SIG-M5 treated with dmso at 0.1 percent for 504 hours (cell line): Measurements from ENCODE around the gene GUCY1A2.
"Not testable (repeated sequence)": the region's sequence is repeated elsewhere in the genome, so short reads cannot be mapped to it uniquely, and the experiment has no call there.

Experiments used
- DNase-seq: peaks from one replicate; lab custom pipeline; 2025; ENCODE audit not compliant: unreplicated experiment; lab: John Stamatoyannopoulos, UW

Gene GUCY1A2, protein sequence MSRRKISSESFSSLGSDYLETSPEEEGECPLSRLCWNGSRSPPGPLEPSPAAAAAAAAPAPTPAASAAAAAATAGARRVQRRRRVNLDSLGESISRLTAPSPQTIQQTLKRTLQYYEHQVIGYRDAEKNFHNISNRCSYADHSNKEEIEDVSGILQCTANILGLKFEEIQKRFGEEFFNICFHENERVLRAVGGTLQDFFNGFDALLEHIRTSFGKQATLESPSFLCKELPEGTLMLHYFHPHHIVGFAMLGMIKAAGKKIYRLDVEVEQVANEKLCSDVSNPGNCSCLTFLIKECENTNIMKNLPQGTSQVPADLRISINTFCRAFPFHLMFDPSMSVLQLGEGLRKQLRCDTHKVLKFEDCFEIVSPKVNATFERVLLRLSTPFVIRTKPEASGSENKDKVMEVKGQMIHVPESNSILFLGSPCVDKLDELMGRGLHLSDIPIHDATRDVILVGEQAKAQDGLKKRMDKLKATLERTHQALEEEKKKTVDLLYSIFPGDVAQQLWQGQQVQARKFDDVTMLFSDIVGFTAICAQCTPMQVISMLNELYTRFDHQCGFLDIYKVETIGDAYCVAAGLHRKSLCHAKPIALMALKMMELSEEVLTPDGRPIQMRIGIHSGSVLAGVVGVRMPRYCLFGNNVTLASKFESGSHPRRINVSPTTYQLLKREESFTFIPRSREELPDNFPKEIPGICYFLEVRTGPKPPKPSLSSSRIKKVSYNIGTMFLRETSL

DNA sequence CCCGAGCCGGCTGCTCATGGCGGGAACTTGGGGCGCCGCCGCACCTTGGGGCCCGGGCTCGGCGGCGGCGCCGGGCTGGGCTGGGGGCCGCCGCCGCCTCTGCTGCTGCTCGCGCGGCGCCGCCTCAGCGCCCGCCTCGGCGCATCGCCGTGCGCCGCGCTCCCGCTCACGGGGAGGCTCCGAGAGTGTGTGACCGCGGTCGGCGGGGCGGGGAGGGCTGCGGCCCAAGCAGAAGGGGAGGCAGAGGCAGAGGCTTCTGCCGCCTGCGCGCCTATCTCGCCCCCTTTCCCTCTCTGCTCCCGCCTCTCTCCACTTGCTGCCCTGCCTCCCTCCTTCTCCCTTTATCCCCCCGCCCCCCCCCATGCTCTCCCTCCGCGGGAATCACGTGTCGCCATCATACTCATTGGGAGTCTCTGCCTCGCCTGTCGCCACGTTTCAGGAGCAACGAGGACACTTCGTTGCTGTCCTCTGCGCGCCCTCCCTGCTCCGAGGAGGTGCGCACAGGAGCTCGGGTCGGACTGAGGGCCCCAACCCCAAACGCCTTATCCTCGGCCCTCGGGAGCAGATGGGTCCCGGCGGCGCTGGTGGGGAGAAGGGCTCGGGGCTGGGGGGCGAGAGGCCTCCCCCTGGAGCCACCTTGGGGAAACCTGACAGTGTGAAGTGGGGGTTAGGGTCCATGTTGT lies at the start of gene GUCY1A2:
TSS of gene GUCY1A2 (minus strand) at position 258 of the 683 bp plus-strand sequence. CDS start 421 bp downstream, outside the sequence.
- DNase-seq = no peak

DNA sequence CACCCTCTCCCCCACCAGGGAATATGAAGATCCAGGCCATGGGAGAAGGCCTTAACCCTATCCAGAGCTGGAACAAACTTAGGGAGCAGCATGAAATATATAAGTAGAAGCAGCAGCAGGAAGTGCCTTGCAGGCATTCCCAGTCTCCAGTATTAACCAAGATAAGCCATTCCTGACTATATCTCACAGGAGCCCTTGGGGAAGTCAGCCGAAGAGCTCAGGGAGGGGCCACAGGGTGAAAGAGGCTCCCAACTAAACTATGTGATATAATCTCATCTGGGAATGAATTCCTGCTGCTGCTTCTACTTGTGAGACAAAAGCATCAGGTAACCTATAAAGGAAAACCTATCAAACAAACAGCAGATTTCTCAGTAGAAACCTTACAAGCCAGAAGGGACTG lies 36.1 kb upstream of the GUCY1A2 start:
- no peak for DNase-seq

- DNase-seq = not testable (repeated sequence)
Measured at GRCh38 chr11:107051332-107051731, 33.1 kb upstream of the GUCY1A2 start.

GRCh38 chr11:107050899-107051298 lies 32.6 kb upstream of the GUCY1A2 start:
- DNase-seq = not testable (repeated sequence)

GRCh38 chr11:107050121-107050520 lies 31.8 kb upstream of the GUCY1A2 start:
- no peak for DNase-seq

- no peak for DNase-seq
Measured at GRCh38 chr11:107044503-107044902, 26.2 kb upstream of the GUCY1A2 start.

DNA sequence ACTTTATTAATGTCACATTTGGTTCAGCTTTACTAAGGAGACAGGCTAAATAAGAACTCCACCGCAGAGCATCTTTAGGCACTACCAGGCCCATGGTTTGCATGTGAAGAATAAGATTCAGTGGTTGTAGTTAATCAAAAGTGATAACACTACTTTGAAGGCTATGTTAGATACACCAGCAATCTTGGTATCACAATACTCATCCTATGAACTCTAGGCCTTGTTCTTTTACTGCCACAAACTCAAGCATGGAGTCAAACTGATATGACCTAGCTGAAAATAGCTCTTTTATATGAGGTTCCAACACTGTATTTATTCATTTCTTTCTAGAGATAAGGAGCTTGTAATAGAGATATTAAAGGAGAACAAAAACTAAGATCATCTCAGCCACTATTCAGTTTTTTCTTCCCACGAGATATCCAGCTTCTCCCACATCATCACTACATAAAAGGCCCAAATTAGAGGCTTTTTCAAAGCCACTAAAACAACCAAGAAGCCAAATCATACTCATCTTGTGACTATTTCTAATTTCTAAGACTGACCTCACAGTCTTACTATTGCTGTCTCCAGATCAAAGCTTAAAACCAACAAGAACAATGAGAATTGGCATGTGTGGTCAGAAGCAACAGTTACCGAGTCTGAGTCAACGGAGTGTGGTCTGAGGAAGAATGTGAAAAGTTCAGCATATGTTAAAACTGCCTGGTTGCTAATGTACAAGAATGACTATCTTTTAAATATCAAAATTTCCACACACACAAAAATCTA lies 25.1 kb upstream of the GUCY1A2 start:
- peak; percentile 51 for DNase-seq

- DNase-seq = no peak
Measured at GRCh38 chr11:107042748-107043147, 24.5 kb upstream of the GUCY1A2 start.

GRCh38 chr11:107041088-107041444 lies 22.8 kb upstream of the GUCY1A2 start:
- peak; percentile 62 for DNase-seq

GRCh38 chr11:107040433-107041087 lies 22.3 kb upstream of the GUCY1A2 start:
- DNase-seq = peak; percentile 27

DNA sequence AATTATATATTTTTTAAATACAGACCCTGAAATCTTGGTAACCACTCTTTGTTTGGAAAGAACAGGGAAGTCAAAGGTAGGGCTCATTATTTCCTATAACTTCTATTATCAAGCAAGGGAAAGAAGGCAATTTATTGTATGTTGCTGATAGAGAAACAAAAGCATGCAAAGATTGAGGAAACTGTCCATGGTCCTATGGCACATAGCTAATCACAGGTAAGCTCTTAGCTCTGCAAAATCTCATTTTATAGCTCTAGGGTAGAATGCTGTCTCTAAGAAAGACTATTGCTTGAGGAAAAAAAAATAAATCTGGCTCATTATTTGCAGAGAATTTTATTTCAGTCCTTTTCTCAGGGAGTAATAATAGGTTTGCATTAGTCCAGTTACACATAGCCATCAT lies 7.4 kb upstream of the GUCY1A2 start:
- no peak for DNase-seq

DNA sequence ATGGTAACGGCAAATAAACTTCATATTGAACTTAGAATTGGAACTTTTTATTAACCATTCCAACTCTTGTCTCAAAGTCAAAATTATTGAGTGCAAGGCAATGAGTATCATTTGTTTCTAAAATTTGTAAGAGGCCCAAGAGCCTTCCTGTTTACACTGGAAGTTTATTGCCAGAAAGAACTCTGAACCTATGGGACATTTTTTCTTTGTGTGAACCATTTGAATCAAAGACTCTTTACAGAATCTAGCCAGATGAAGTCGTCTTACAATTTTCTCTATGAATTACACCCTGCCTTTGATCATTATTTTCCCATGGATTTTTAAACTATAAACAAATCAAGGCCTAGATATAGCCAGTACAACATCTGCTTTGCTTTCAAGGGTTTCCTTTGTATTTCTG lies 2.3 kb upstream of the GUCY1A2 start:
- no peak for DNase-seq

DNA sequence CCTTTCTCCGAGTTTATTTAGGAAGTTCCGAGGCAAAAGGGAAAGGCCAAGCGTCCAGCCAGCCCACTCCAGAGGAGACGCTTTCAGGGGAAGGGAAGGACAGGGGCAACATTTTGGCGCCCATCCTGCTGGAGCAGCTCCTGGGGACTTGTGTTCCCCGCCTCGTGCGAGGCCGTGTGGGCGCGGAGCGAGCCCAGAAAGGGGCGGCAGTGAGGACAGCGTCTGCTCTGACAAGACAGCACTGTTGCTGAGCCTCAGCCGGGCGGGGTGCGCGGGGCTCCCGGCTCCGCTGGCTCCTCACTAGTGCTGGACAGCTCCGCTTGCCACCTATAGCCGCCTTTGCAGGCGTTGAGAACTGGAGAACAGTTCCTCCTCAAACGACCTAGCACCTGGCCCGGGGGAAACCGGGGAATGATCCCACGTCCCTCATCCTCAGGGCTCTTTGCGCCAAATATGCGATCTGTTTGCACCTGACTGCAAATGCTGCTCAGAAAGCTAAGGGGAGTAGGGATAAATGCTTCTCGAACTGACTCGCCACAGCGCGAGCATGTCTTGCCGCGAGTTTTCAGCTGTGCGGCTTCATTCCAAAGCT lies 722 bp upstream of the GUCY1A2 start:
- peak; percentile 5 for DNase-seq

GRCh38 chr11:107017433-107018218 lies 650 bp downstream of the GUCY1A2 start:
- peak; percentile 23 for DNase-seq

DNA sequence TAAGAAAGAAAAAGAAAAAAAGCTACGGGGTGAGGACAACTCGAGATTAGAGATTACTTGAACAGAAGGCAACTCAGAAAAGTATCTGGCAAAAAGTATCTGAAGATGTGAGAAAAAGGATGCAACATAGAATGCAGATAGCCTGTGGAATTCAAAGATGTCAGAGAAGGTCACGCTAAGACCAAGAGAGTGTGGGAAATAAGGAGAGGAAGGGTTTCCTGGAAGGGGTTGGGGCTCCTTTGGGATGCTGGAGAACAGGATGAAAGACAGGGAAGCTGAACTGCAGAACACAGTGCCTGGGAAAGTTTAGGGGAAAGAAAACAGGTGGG lies 1.2 kb downstream of the GUCY1A2 start:
- no peak for DNase-seq

GRCh38 chr11:107014871-107015270 lies 3.4 kb downstream of the GUCY1A2 start:
- no peak for DNase-seq

DNA sequence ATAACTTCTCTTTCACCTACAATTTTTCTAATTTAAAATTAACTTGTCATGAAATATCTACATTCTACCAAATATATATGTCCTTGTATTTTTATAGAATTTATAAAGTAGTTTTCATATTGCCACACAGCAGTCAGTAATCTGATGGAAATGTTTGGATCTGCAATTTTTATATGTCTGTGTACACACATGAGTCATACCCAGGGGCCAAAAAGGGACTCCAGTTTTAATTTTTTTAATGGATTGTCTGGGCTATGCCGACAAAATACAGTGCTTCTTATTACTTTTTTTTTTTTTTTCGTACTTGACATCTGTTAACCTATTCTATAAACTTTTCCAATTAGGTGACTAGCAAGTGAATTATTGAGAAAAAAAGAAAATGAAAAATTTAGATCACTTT lies 6.3 kb downstream of the GUCY1A2 start:
- no peak for DNase-seq

- DNase-seq = no peak
Measured at GRCh38 chr11:107009190-107009589, 9.1 kb downstream of the GUCY1A2 start.

DNA sequence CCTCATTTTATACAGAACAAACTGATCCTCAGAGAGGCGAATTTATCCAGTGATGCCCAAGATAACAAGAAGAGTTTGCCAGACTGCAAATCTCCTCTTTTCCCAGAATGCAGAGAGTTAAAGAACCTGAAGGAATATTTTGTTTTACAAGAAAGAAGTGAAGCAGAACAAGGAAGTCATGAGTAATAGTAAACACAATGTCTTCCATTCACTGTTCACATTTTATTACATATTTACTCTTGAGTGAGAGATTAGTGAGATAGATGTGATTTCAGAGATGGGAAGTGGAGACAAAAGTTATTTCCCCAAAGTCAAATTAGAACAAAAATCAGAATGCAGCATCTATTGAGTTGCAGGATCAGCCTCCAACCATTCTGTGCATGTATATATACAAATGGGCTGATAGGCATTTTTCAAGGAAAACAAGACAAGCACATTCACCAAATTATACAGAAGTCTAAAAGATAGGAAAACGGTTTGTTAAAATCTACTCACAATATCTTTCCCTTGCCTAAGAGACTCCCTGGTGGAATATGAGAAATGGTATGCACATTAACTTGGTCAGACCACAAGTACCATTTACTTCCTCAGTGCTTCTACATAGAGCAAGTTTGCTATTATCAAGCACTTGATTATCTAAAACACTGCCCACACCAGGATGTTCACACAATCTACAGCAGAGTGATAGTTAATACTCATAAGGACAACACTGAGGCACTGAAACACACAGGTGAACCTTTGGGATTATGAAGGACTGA lies 12.0 kb downstream of the GUCY1A2 start:
- no peak for DNase-seq
